Measurements from ENCODE around the gene SEMA3F.

- TF ChIP-seq CTCF (IDR thresholded peaks at IDR 0.05; ENCODE audit: insufficient read depth, low read length, poor library complexity, severe bottlenecking) (peak; percentile 64), EZH2phosphoT487 (conservative IDR thresholded peaks at IDR 0.05; ENCODE audit: low read length) (no peak)
Observed at GRCh38 chr3:50227390-50228183, 72.5 kb downstream of the SEMA3F start.

Data from SU-DHL-6 (cell line).